Activated T-cell treated with anti-CD3 and anti-CD28 coated beads for 48 hours (primary cell): ENCODE measurements around the gene CLDN18.

Source experiments
- DNase-seq: peaks from one replicate; pipeline ENCODE4 v3.0.0-alpha.2; 2020; ENCODE audit warnings: low read depth

Gene CLDN18

GRCh38 chr3:138009476-138010272, at the start of gene CLDN18:
CLDN18 (plus strand) TSS chr3:138010165; CDS start chr3:138010226, 61 bp downstream.
- no peak for DNase-seq

GRCh38 chr3:137962251-137962650, 47.7 kb upstream of the CLDN18 start:
- no peak for DNase-seq

GRCh38 chr3:137963463-137963862, 46.5 kb upstream of the CLDN18 start:
- no peak for DNase-seq

- peak; percentile 56 for DNase-seq
Measured at GRCh38 chr3:137970914-137971831, 38.8 kb upstream of the CLDN18 start.

GRCh38 chr3:137972396-137972795, 37.6 kb upstream of the CLDN18 start:
- DNase-seq = no peak

GRCh38 chr3:137978328-137978727, 31.6 kb upstream of the CLDN18 start:
- DNase-seq = no peak

GRCh38 chr3:137987723-137988122, 22.2 kb upstream of the CLDN18 start:
- DNase-seq = no peak

GRCh38 chr3:137988152-137988551, 21.8 kb upstream of the CLDN18 start:
- no peak for DNase-seq

- no peak for DNase-seq
Measured at GRCh38 chr3:137988982-137989381, 21.0 kb upstream of the CLDN18 start.

- DNase-seq = no peak
Measured at GRCh38 chr3:137990427-137990826, 19.5 kb upstream of the CLDN18 start.

GRCh38 chr3:137992592-137992991, 17.4 kb upstream of the CLDN18 start:
- no peak for DNase-seq

GRCh38 chr3:137998121-137999042, 11.6 kb upstream of the CLDN18 start:
- no peak for DNase-seq

GRCh38 chr3:138003069-138003468, 6.9 kb upstream of the CLDN18 start:
- no peak for DNase-seq

- no peak for DNase-seq
Measured at GRCh38 chr3:138005627-138006026, 4.3 kb upstream of the CLDN18 start.

- no peak for DNase-seq
Measured at GRCh38 chr3:138007898-138008297, 2.1 kb upstream of the CLDN18 start.

GRCh38 chr3:138010273-138010590, 267 bp downstream of the CLDN18 start:
- no peak for DNase-seq

GRCh38 chr3:138011722-138012121, 1.8 kb downstream of the CLDN18 start:
- no peak for DNase-seq

GRCh38 chr3:138012526-138012925, 2.6 kb downstream of the CLDN18 start:
- DNase-seq = no peak

- DNase-seq = no peak
Measured at GRCh38 chr3:138016065-138016464, 6.1 kb downstream of the CLDN18 start.

- DNase-seq = no peak
Measured at GRCh38 chr3:138019281-138020069, 9.5 kb downstream of the CLDN18 start.

- no peak for DNase-seq
Measured at GRCh38 chr3:138023754-138024153, 13.8 kb downstream of the CLDN18 start.
